HEK293 (cell line): ENCODE data around the gene FLT3LG.

ENCODE experiments used
- CTCF ChIA-PET: fragments of 350-600 bp; formaldehyde crosslinking; extraction: SDS; loops from one replicate; lab custom pipeline; 2021; ENCODE audit warnings: antibody characterized with exemption; lab: Yijun Ruan, JAX
- POLR2A ChIA-PET: fragments of 300-600 bp; formaldehyde crosslinking; extraction: SDS; loops from one replicate; lab custom pipeline; 2020; ENCODE audit warnings: antibody characterized with exemption, inconsistent platforms; lab: Yijun Ruan, JAX
- H3K27ac ChIP-seq: fragments of 200-500 bp; sonication (Bioruptor generic); 2 replicates; pipeline ENCODE4 v1.5.1; 2014; ENCODE audit warnings: low read depth, low read length, control low read depth, inconsistent platforms; ENCODE audit errors: extremely low read depth
- H3K36me3 ChIP-seq, 2 experiments: fragments of 200-500 bp in 1 of 2; sonication (Bioruptor generic) in 1 of 2; 1 replicate in 1 of 2; 2 replicates in 1 of 2; pipeline ENCODE4 v1.5.1; 2014 to 2017; ENCODE audit warnings: inconsistent platforms in 2 of 2, low read length in 2 of 2; ENCODE audit not compliant: control insufficient read depth in 2 of 2, insufficient read depth in 1 of 2
- H3K4me1 ChIP-seq: fragments of 200-500 bp; sonication (Bioruptor generic); 2 replicates; pipeline ENCODE4 v1.5.1; 2014; ENCODE audit warnings: mild to moderate bottlenecking, low read length, inconsistent platforms; ENCODE audit not compliant: control insufficient read depth, insufficient read depth
- H3K4me3 ChIP-seq: 2 replicates; pipeline ENCODE4 v1.5.1; 2011; ENCODE audit warnings: low read depth, mild to moderate bottlenecking, control low read depth, low read length, moderate library complexity
- H3K9me3 ChIP-seq: fragments of 200-500 bp; sonication (Bioruptor generic); 2 replicates; pipeline ENCODE4 v1.5.1; 2014; ENCODE audit warnings: low read depth, low read length, inconsistent platforms; ENCODE audit not compliant: control insufficient read depth, insufficient read depth
- GLIS2 ChIP-seq: fragments of 450-650 bp; formaldehyde crosslinking; IDR thresholded peaks from 2 replicates; pipeline ENCODE4 v1.5.1; 2016; ENCODE audit warnings: missing biosample characterization, missing genetic modification characterization
- RBAK ChIP-seq: fragments of 450-650 bp; formaldehyde crosslinking; IDR thresholded peaks from 2 replicates; pipeline ENCODE4 v1.5.1; 2016; ENCODE audit warnings: missing biosample characterization, missing genetic modification characterization
- SALL2 ChIP-seq: fragments of 450-650 bp; formaldehyde crosslinking; IDR thresholded peaks from 2 replicates; pipeline ENCODE4 v1.5.0; 2017; ENCODE audit warnings: missing biosample characterization, mild to moderate bottlenecking, missing genetic modification characterization, borderline replicate concordance
- SCRT1 ChIP-seq: fragments of 450-650 bp; formaldehyde crosslinking; IDR thresholded peaks from 2 replicates; pipeline ENCODE4 v1.5.1; 2016; ENCODE audit warnings: missing biosample characterization, missing genetic modification characterization, borderline replicate concordance
- TRIM28 ChIP-seq: IDR thresholded peaks from 2 replicates; pipeline ENCODE4 v1.6.1; 2011; ENCODE audit warnings: low read length, control low read depth, borderline replicate concordance
- YY2 ChIP-seq: fragments of 450-650 bp; formaldehyde crosslinking; IDR thresholded peaks from 2 replicates; pipeline ENCODE4 v1.5.1; 2016; ENCODE audit warnings: missing biosample characterization, missing genetic modification characterization
- ZBTB10 ChIP-seq: fragments of 450-650 bp; formaldehyde crosslinking; IDR thresholded peaks from 2 replicates; pipeline ENCODE4 v1.5.1; 2016; ENCODE audit warnings: missing biosample characterization, missing genetic modification characterization
- ZBTB17 ChIP-seq: fragments of 450-650 bp; formaldehyde crosslinking; IDR thresholded peaks from 2 replicates; pipeline ENCODE4 v1.5.1; 2016; ENCODE audit warnings: missing biosample characterization, missing genetic modification characterization
- ZBTB21 ChIP-seq: fragments of 450-650 bp; formaldehyde crosslinking; IDR thresholded peaks from 2 replicates; pipeline ENCODE4 v1.5.1; 2017; ENCODE audit warnings: missing biosample characterization, missing genetic modification characterization
- ZNF138 ChIP-seq: fragments of 450-650 bp; formaldehyde crosslinking; IDR thresholded peaks from 2 replicates; pipeline ENCODE4 v1.5.1; 2016; ENCODE audit warnings: missing biosample characterization, missing genetic modification characterization, borderline replicate concordance
- ZNF146 ChIP-seq: fragments of 450-650 bp; formaldehyde crosslinking; IDR thresholded peaks from 2 replicates; pipeline ENCODE4 v1.5.1; 2016; ENCODE audit warnings: missing biosample characterization, missing genetic modification characterization
- ZNF37A ChIP-seq: fragments of 450-650 bp; IDR thresholded peaks from 2 replicates; pipeline ENCODE4 v1.5.1; 2018; ENCODE audit warnings: missing biosample characterization, missing genetic modification characterization
- ZNF549 ChIP-seq: fragments of 450-650 bp; IDR thresholded peaks from 2 replicates; pipeline ENCODE4 v1.5.1; 2018; ENCODE audit warnings: missing biosample characterization, missing genetic modification characterization, mild to moderate bottlenecking, inconsistent platforms, moderate library complexity
- ZNF558 ChIP-seq: fragments of 450-650 bp; formaldehyde crosslinking; IDR thresholded peaks from 2 replicates; pipeline ENCODE4 v1.5.1; 2016; ENCODE audit warnings: missing biosample characterization, missing genetic modification characterization
- ZNF610 ChIP-seq: fragments of 450-650 bp; formaldehyde crosslinking; IDR thresholded peaks from 2 replicates; pipeline ENCODE4 v1.5.1; 2016; ENCODE audit warnings: missing biosample characterization, missing genetic modification characterization, borderline replicate concordance
- ZNF629 ChIP-seq: fragments of 450-650 bp; formaldehyde crosslinking; IDR thresholded peaks from 2 replicates; pipeline ENCODE4 v1.5.1; 2017; ENCODE audit warnings: missing biosample characterization, missing genetic modification characterization
- ZNF747 ChIP-seq: fragments of 450-650 bp; formaldehyde crosslinking; IDR thresholded peaks from 2 replicates; pipeline ENCODE4 v1.5.1; 2016; ENCODE audit warnings: missing biosample characterization, missing genetic modification characterization
- TF ChIP-seq, protein P1 (sequence below): fragments of 450-650 bp; formaldehyde crosslinking; IDR thresholded peaks from 2 replicates; pipeline ENCODE4 v1.5.1; 2016; ENCODE audit warnings: missing biosample characterization, missing genetic modification characterization
- TF ChIP-seq, protein P2 (sequence below): fragments of 450-650 bp; formaldehyde crosslinking; IDR thresholded peaks from 2 replicates; pipeline ENCODE4 v1.5.1; 2016; ENCODE audit warnings: missing biosample characterization, missing genetic modification characterization, borderline replicate concordance
- TF ChIP-seq, protein P3 (sequence below): fragments of 450-650 bp; formaldehyde crosslinking; IDR thresholded peaks from 2 replicates; pipeline ENCODE4 v1.5.1; 2016; ENCODE audit warnings: missing biosample characterization, missing genetic modification characterization
- TF ChIP-seq, protein P4 (sequence below): fragments of 450-650 bp; formaldehyde crosslinking; IDR thresholded peaks from 2 replicates; pipeline ENCODE4 v1.5.1; 2016; ENCODE audit warnings: missing biosample characterization, missing genetic modification characterization
- TF ChIP-seq, protein P5 (sequence below): fragments of 450-650 bp; formaldehyde crosslinking; conservative IDR thresholded peaks from 2 replicates; pipeline ENCODE4 v1.5.1; 2016; ENCODE audit warnings: low read depth, missing biosample characterization, missing genetic modification characterization

The FLT3LG gene

DNA sequence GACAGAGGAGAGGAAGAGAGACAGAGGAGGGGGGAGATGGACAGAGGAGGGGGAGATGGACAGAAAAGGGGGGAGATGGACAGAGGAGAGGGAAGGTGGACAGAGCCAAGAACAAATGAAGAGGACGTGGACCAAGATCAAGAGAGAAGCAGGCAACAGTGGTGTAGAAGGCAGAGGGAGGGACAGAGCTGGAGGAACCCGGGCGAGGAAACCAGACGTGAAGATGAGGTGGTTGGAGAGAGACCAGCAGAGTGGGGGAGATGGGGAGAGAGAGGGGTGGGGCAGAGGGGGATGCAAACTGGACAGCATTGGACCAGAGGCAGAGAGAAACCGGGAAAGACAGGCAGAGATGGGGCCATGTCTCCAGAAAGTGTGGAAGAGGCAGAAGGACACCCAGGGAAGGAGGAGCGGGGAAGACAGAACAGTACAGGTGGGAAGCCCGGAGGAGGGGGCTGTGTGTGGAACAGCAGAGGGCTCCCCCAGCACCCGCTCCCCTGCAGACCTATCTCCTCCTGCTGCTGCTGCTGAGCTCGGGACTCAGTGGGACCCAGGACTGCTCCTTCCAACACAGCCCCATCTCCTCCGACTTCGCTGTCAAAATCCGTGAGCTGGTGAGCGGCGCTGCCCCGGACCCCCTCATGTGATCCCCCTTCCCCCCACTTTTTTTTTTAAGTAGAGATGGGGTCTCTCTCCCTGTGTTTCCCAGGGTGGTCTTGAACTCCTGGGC lies 1.3 kb downstream of the FLT3LG start:
- ChIA-PET CTCF (interaction anchor here (0.8 to 2.9 kb wide), 14 partner anchors 13 to 209 kb away, joined by 3 to 24 read pairs (median 4); partner anchors contain the start of genes ALDH16A1 and PIH1D1), POLR2A (interaction anchor here (0.5 to 1.8 kb wide), 4 partner anchors 12 to 31 kb away, joined by 5 to 9 read pairs (median 6); partner anchors contain the start of genes ALDH16A1 and RPL13A)
- H3K27ac ChIP-seq = no peak overlapping the region
- H3K9me3 ChIP-seq = no peaks in the 10 kb centered on the region
- peaks cover 0 to under 1% of the 10 kb centered on the region in 2 experiments; a peak in 1 of 3 replicates for H3K36me3 ChIP-seq
- no peak overlapping the region for H3K4me3 ChIP-seq
- no peaks in the 10 kb centered on the region for H3K4me1 ChIP-seq
- TF ChIP-seq GLIS2 (tag by site-specific recombination) = 0 out of 2 replicates have a peak, but pooled peaks have one; percentile 9
- no peak for TF ChIP-seq TRIM28
- no peak for TF ChIP-seq ZNF146 (tag by site-specific recombination)
- TF ChIP-seq, protein P1, sequence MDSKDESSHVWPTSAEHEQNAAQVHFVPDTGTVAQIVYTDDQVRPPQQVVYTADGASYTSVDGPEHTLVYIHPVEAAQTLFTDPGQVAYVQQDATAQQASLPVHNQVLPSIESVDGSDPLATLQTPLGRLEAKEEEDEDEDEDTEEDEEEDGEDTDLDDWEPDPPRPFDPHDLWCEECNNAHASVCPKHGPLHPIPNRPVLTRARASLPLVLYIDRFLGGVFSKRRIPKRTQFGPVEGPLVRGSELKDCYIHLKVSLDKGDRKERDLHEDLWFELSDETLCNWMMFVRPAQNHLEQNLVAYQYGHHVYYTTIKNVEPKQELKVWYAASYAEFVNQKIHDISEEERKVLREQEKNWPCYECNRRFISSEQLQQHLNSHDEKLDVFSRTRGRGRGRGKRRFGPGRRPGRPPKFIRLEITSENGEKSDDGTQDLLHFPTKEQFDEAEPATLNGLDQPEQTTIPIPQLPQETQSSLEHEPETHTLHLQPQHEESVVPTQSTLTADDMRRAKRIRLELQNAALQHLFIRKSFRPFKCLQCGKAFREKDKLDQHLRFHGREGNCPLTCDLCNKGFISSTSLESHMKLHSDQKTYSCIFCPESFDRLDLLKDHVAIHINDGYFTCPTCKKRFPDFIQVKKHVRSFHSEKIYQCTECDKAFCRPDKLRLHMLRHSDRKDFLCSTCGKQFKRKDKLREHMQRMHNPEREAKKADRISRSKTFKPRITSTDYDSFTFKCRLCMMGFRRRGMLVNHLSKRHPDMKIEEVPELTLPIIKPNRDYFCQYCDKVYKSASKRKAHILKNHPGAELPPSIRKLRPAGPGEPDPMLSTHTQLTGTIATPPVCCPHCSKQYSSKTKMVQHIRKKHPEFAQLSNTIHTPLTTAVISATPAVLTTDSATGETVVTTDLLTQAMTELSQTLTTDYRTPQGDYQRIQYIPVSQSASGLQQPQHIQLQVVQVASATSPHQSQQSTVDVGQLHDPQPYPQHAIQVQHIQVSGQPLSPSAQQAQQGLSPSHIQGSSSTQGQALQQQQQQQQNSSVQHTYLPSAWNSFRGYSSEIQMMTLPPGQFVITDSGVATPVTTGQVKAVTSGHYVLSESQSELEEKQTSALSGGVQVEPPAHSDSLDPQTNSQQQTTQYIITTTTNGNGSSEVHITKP (tag by site-specific recombination) = peak; percentile 8; the same call in 1 of the 2 replicates
- no peak for TF ChIP-seq ZNF37A
- TF ChIP-seq, protein P2, sequence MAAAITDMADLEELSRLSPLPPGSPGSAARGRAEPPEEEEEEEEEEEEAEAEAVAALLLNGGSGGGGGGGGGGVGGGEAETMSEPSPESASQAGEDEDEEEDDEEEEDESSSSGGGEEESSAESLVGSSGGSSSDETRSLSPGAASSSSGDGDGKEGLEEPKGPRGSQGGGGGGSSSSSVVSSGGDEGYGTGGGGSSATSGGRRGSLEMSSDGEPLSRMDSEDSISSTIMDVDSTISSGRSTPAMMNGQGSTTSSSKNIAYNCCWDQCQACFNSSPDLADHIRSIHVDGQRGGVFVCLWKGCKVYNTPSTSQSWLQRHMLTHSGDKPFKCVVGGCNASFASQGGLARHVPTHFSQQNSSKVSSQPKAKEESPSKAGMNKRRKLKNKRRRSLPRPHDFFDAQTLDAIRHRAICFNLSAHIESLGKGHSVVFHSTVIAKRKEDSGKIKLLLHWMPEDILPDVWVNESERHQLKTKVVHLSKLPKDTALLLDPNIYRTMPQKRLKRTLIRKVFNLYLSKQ = no peak
- no peak for TF ChIP-seq RBAK (tag by site-specific recombination)
- TF ChIP-seq, protein P3, sequence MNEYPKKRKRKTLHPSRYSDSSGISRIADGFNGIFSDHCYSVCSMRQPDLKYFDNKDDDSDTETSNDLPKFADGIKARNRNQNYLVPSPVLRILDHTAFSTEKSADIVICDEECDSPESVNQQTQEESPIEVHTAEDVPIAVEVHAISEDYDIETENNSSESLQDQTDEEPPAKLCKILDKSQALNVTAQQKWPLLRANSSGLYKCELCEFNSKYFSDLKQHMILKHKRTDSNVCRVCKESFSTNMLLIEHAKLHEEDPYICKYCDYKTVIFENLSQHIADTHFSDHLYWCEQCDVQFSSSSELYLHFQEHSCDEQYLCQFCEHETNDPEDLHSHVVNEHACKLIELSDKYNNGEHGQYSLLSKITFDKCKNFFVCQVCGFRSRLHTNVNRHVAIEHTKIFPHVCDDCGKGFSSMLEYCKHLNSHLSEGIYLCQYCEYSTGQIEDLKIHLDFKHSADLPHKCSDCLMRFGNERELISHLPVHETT = no peak
- no peak for TF ChIP-seq ZNF629
- no peak for TF ChIP-seq ZNF138 (tag by site-specific recombination)
- no peak for TF ChIP-seq ZNF558
- TF ChIP-seq YY2 (tag by site-specific recombination) = no peak
- TF ChIP-seq ZNF549 (tag by site-specific recombination) = no peak
- no peak for TF ChIP-seq ZBTB21 (tag by site-specific recombination)
- no peak; the same call in 1 of the 2 replicates for TF ChIP-seq ZBTB10 (tag by site-specific recombination)
- no peak for TF ChIP-seq ZBTB17 (tag by site-specific recombination)
- TF ChIP-seq, protein P4, sequence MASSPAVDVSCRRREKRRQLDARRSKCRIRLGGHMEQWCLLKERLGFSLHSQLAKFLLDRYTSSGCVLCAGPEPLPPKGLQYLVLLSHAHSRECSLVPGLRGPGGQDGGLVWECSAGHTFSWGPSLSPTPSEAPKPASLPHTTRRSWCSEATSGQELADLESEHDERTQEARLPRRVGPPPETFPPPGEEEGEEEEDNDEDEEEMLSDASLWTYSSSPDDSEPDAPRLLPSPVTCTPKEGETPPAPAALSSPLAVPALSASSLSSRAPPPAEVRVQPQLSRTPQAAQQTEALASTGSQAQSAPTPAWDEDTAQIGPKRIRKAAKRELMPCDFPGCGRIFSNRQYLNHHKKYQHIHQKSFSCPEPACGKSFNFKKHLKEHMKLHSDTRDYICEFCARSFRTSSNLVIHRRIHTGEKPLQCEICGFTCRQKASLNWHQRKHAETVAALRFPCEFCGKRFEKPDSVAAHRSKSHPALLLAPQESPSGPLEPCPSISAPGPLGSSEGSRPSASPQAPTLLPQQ (tag by site-specific recombination) = no peak
- no peak for TF ChIP-seq SALL2 (tag by site-specific recombination)
- no peak for TF ChIP-seq ZNF610 (tag by site-specific recombination)
- TF ChIP-seq SCRT1 (tag by site-specific recombination) = no peak
- TF ChIP-seq ZNF747 (tag by site-specific recombination) = no peak
- TF ChIP-seq, protein P5, sequence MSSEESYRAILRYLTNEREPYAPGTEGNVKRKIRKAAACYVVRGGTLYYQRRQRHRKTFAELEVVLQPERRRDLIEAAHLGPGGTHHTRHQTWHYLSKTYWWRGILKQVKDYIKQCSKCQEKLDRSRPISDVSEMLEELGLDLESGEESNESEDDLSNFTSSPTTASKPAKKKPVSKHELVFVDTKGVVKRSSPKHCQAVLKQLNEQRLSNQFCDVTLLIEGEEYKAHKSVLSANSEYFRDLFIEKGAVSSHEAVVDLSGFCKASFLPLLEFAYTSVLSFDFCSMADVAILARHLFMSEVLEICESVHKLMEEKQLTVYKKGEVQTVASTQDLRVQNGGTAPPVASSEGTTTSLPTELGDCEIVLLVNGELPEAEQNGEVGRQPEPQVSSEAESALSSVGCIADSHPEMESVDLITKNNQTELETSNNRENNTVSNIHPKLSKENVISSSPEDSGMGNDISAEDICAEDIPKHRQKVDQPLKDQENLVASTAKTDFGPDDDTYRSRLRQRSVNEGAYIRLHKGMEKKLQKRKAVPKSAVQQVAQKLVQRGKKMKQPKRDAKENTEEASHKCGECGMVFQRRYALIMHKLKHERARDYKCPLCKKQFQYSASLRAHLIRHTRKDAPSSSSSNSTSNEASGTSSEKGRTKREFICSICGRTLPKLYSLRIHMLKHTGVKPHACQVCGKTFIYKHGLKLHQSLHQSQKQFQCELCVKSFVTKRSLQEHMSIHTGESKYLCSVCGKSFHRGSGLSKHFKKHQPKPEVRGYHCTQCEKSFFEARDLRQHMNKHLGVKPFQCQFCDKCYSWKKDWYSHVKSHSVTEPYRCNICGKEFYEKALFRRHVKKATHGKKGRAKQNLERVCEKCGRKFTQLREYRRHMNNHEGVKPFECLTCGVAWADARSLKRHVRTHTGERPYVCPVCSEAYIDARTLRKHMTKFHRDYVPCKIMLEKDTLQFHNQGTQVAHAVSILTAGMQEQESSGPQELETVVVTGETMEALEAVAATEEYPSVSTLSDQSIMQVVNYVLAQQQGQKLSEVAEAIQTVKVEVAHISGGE (tag by site-specific recombination) = no peak
